K562 (cell line): ENCODE results near the gene ARAP1. TPM values are rescaled to one million over a fixed set of nuclear protein-coding genes. Genes with fewer than 3 reads are reported as not detected.

Source experiments
- ATAC-seq: fragments of 200-7000 bp; cut with Tn5 transposase; 3 replicates; pipeline ENCODE4 v1.9.1; 2020; ENCODE audit warnings: moderate library complexity
- BruUV-seq: library from RNA; stranded (reverse); fragments of 400-500 nt; replicated peaks from 2 replicates; lab custom pipeline; 2021; lab: Mats Ljungman, UMichigan
- CTCF ChIA-PET: fragments of 300-600 bp; formaldehyde crosslinking; extraction: SDS; loops from one replicate; lab custom pipeline; 2021; ENCODE audit warnings: low intra/inter-chr PET ratio; lab: Yijun Ruan, JAX
- POLR2A ChIA-PET: fragments of 300-600, 350-650 bp; sonication (Branson Sonifier 250); formaldehyde crosslinking; extraction: SDS; loops from one replicate; lab custom pipeline; 2021; ENCODE audit warnings: antibody characterized with exemption, inconsistent platforms; lab: Yijun Ruan, JAX
- DNase-seq, 4 experiments: peaks; one replicate each; pipeline versions ENCODE4 v3.0.0 to v3.0.0-alpha.2; 2011 to 2018; ENCODE audit warnings: low spot score in 3 of 4, mixed read lengths in 3 of 4; ENCODE audit errors: extremely low read depth in 1 of 4
- FAIRE-seq: peaks from 2 replicates; lab custom pipeline; 2011; peaks lifted over from hg19 to GRCh38; lab: Jason Lieb, UNC
- H2AFZ ChIP-seq: 2 replicates; pipeline ENCODE4 v1.6.0; 2011; ENCODE audit warnings: low read depth, low read length, control low read depth, inconsistent platforms
- H3K27ac ChIP-seq: fragments of 200-600 bp; 3 replicates; pipeline ENCODE4 v1.8.0; 2011; ENCODE audit warnings: low read depth, mild to moderate bottlenecking, control low read depth, inconsistent platforms, low read length, moderate library complexity, mixed read lengths; ENCODE audit errors: extremely low read depth
- H3K27me3 ChIP-seq, 2 experiments: fragments of 300-600 bp in 1 of 2; 2 replicates in 1 of 2; 3 replicates in 1 of 2; pipeline versions ENCODE4 v1.6.0 to v1.8.0; 2011; ENCODE audit warnings: inconsistent platforms in 2 of 2, low read length in 2 of 2, mild to moderate bottlenecking in 1 of 2, mixed read lengths in 1 of 2, moderate library complexity in 1 of 2; ENCODE audit not compliant: control insufficient read depth in 2 of 2, insufficient read depth in 2 of 2
- H3K36me3 ChIP-seq: fragments of 300-600 bp; 3 replicates; pipeline ENCODE4 v1.8.0; 2011; ENCODE audit warnings: mild to moderate bottlenecking, low read length, inconsistent platforms; ENCODE audit not compliant: control insufficient read depth, insufficient read depth
- H3K4me1 ChIP-seq, 2 experiments: fragments of 200-600 bp in 1 of 2; replicated peaks in 1 of 2; 2 replicates in 1 of 2; 3 replicates in 1 of 2; pipeline versions ENCODE4 v1.5.1 to v1.8.0; 2011; ENCODE audit warnings: inconsistent platforms in 2 of 2, low read length in 2 of 2, mild to moderate bottlenecking in 1 of 2, mixed read lengths in 1 of 2, moderate library complexity in 1 of 2; ENCODE audit not compliant: control insufficient read depth in 2 of 2, insufficient read depth in 2 of 2
- H3K4me2 ChIP-seq: 2 replicates; pipeline ENCODE4 v1.6.1; 2011; ENCODE audit warnings: low read length, control low read depth, inconsistent platforms, mixed read lengths; ENCODE audit not compliant: insufficient read depth
- H3K4me3 ChIP-seq: fragments of 200-600 bp; sonication (generic), shearing (Covaris generic); 2 replicates; pipeline ENCODE4 v1.5.1; 2016; ENCODE audit warnings: control low read depth, inconsistent platforms
- H3K79me2 ChIP-seq: fragments of 200-600 bp; 3 replicates; pipeline ENCODE4 v1.8.0; 2011; ENCODE audit warnings: low read length, inconsistent platforms; ENCODE audit not compliant: control insufficient read depth, insufficient read depth
- H3K9ac ChIP-seq, 2 experiments: 2 replicates each; pipeline versions ENCODE4 v1.6.0 to v1.6.1; 2011; ENCODE audit warnings: low read depth in 2 of 2, low read length in 2 of 2, control low read depth in 1 of 2, inconsistent platforms in 1 of 2, mild to moderate bottlenecking in 1 of 2, mixed read lengths in 1 of 2; ENCODE audit not compliant: insufficient read depth in 1 of 2
- H3K9me1 ChIP-seq: one replicate; pipeline ENCODE4 v1.6.0; 2011; ENCODE audit warnings: inconsistent platforms, mild to moderate bottlenecking, low read length, moderate library complexity; ENCODE audit not compliant: control insufficient read depth, insufficient read depth
- H3K9me3 ChIP-seq: replicated peaks from 2 replicates; pipeline ENCODE4 v1.5.1; 2011; ENCODE audit warnings: low read depth, low read length, inconsistent platforms; ENCODE audit not compliant: control insufficient read depth, insufficient read depth
- H4K20me1 ChIP-seq: replicated peaks from 2 replicates; pipeline ENCODE4 v1.6.1; 2011; ENCODE audit warnings: low read length, inconsistent platforms, mixed read lengths; ENCODE audit not compliant: control insufficient read depth, insufficient read depth
- BCOR ChIP-seq: fragments of 450-650 bp; IDR thresholded peaks from 2 replicates; pipeline ENCODE4 v1.6.1; 2016
- KDM4B ChIP-seq, 2 experiments: fragments of 450-650 bp in 1 of 2; sonication (generic) in 1 of 2; IDR thresholded peaks; 2 replicates each; pipeline ENCODE4 v1.6.1; 2016 to 2017; ENCODE audit warnings: borderline replicate concordance in 2 of 2, antibody characterized with exemption in 1 of 2, low read depth in 1 of 2, mild to moderate bottlenecking in 1 of 2
- SMARCA5 ChIP-seq: fragments of 450-650 bp; IDR thresholded peaks from 2 replicates; pipeline ENCODE4 v1.6.1; 2016
- ZBTB11 ChIP-seq, 3 experiments: fragments of 200-800 bp in 1 of 3; fragments of 250-450 bp in 1 of 3; fragments of 450-650 bp in 1 of 3; sonication (Bioruptor Pico) in 1 of 3; sonication (Bioruptor generic) in 1 of 3; formaldehyde crosslinking in 1 of 3; IDR thresholded peaks; 2 replicates each; pipeline versions ENCODE4 v1.6.1 to v1.8.0; 2016 to 2022; ENCODE audit warnings: mild to moderate bottlenecking in 2 of 3, missing genetic modification characterization in 2 of 3, missing compliant biosample characterization in 1 of 3, moderate library complexity in 1 of 3
- ZNF740 ChIP-seq, 3 experiments: fragments of 200-800 bp in 1 of 3; sonication (Bioruptor generic) in 1 of 3; sonication (generic) in 1 of 3; formaldehyde crosslinking in 1 of 3; IDR thresholded peaks; 2 replicates each; pipeline versions ENCODE4 v1.6.1 to v1.8.0; 2016 to 2022; ENCODE audit warnings: mild to moderate bottlenecking in 2 of 3, missing compliant biosample characterization in 2 of 3, missing genetic modification characterization in 2 of 3, missing genetic modification reagents in 1 of 3
- WGBS: fragments of 100-300 bp; shearing (Covaris generic); methylation state at CpG from one replicate; pipeline ENCODE4 v1.1.6; 2016; ENCODE audit warnings: low coverage, mixed read lengths; ENCODE audit not compliant: insufficient coverage; ENCODE audit errors: missing lambda C conversion rate; 5-methylcytosine and 5-hydroxymethylcytosine counted together
- in situ Hi-C: fragments of 300-500 bp; cut with MboI; formaldehyde crosslinking; loops from 4 replicates; pipeline ENCODE4 v1.15.0; 2018; ENCODE audit warnings: inconsistent platforms, mixed read lengths
- intact Hi-C: fragments of 100-400 bp; cut with micrococcal nuclease; formaldehyde crosslinking; loops from 2 replicates; pipeline ENCODE4 v1.14.2; 2022
- polyA plus RNA-seq, 8 experiments: library from polyadenylated mRNA; depleted of rRNA in 4 of 8; stranded (reverse) in 5 of 8; unstranded in 3 of 8; fragments of >200 nt; fragmentation: Nextera tagmentation in 2 of 8; fragmentation: Illumina TruSeq in 1 of 8; extraction: Ambion mirVana in 2 of 8; extraction: Trizol in 1 of 8; gene quantifications; 2 replicates each; pipeline versions ENCODE4 v1.2.1 to v1.2.3, GENCODE V29; 2011 to 2014; ENCODE audit warnings: inconsistent platforms in 1 of 8, missing spikeins in 1 of 8
- total RNA-seq, 7 experiments: library from RNA; depleted of rRNA in 6 of 7; stranded (reverse); fragments of >200 nt in 6 of 7; fragmentation: Illumina TruSeq in 2 of 7; extraction: Trizol in 2 of 7; gene quantifications; 2 replicates each; pipeline versions ENCODE4 v1.2.1 to v1.2.3, GENCODE V29; 2011 to 2021; ENCODE audit warnings: low replicate concordance in 1 of 7

Gene ARAP1
- total and polyA plus RNA-seq, 9 of the 15 experiments (the other 6 are each of a cell fraction or from before 2014, with no cell fraction given), result 0.23 to 67.0 (median 24.6) TPM

DNA sequence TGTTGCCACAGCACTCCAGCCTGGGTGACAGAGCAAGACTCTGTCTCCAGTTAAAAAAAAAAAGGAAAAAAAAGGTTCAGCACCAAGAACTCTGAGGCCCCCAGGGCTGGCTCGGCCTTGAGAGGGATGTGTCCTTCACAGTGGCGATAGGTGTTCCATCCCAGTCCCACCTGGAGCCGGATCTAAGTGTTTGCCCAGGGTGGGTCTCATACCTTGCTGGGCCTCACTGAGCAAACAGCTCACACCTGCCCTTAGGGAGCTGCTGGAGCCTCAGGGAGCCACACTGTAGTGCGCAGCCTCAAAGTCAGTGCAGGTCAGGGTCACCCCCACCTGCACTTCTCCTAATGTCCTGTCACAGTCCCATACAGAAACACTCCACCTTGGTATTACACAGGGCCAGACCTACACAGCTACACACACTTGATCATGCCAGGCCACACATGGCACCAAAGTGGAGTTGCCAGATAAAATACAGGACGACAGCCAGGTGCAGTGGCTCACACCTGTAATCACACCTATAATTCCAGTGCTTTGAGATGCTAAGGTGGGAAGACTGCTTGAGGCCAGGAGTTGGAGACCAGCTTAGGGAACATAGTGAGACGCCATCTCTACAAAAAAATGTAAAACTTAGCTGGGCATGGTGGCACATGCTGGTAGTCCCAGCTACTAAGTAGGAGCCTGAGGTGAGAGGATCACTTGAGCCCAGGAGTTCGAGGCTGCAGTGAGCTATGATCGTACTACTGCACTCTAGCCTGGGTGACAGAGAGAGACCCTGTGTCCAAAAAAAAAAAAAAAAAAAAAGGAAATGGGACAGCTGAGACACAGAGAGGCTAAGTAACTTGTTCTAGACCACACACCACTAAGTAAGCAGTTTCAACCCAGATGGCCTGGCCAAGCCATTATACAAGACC lies 34.4 kb upstream of the ARAP1 start:
- FAIRE-seq, result no peak
- H3K27ac ChIP-seq, result peak overlapping the region; percentile 81
- peaks cover 39 to 50% of the 10 kb centered on the region in 2 experiments for H3K4me1 ChIP-seq
- DNase-seq, result no peak
- TF ChIP-seq KDM4B (IDR thresholded peaks at IDR 0.05; ENCODE audit: borderline replicate concordance in 2 of 2, low read depth in 1 of 2) (0 out of 4 replicates have a peak, but pooled peaks of 1 of the 2 experiments have one; percentile 3), BCOR (0 out of 2 replicates have a peak, but pooled peaks have one; percentile 8), ZNF740 (CRISPR knock-in tag; IDR thresholded peaks at IDR 0.05) (no peak), ZNF740 (tag; IDR thresholded peaks at IDR 0.05) (no peak), ZBTB11 (CRISPR knock-in tag; IDR thresholded peaks at IDR 0.05) (peak in 1 of 3 experiments; percentile 39; a peak in 1 of 6 replicates), SMARCA5 (peak; percentile 31; the same call in 1 of the 2 replicates)
- TF ChIP-seq, all 486 proteins: peak for 4
- Histone ChIP-seq H3K36me3 (no peaks in the 10 kb centered on the region), H3K9ac (peak overlapping the region; percentile 73 to 84), H4K20me1 (no peaks in the 10 kb centered on the region), H3K4me2 (peak overlapping the region; percentile 74), H3K79me2 (peaks cover 4% of the 10 kb centered on the region; the same call in 1 of the 3 replicates), H3K9me3 (no peaks in the 10 kb centered on the region), H3K4me3 (peak overlapping the region; percentile 8; the same call in 1 of the 2 replicates), H3K9me1 (no peaks in the 10 kb centered on the region), H3K27me3 (no peaks in the 10 kb centered on the region), H2AFZ (peak overlapping the region; percentile 87)
- intact Hi-C loops, result no loop called here
- no TSS peak for BruUV-seq
- ChIA-PET CTCF (no interaction called here), POLR2A (interaction anchor here (0.6 to 2.0 kb wide), 7 partner anchors 9 to 207 kb away, joined by 3 to 36 read pairs (median 4); no protein-coding TSS in a partner anchor)
- in situ Hi-C loops, result no loop called here
- WGBS, result 82% methylated on average over 8 of the region's 8 CpGs
- ATAC-seq, result no peak
